IMR-90 (cell line): Measurements from ENCODE around the gene PC. TPM values are rescaled to one million over a fixed set of nuclear protein-coding genes. Genes with fewer than 3 reads are reported as not detected.

ENCODE experiments used
- ATAC-seq: fragments of 200-7000 bp; cut with Tn5 transposase; 2 replicates; pipeline ENCODE4 v1.9.1; 2020; ENCODE audit warnings: low read depth, mild to moderate bottlenecking, moderate library complexity
- BruUV-seq: library from RNA; stranded (reverse); fragments of 400-500 nt; replicated peaks from 2 replicates; lab custom pipeline; 2021; lab: Mats Ljungman, UMichigan
- CTCF ChIA-PET: fragments of 300-600 bp; formaldehyde crosslinking; extraction: SDS; loops from one replicate; lab custom pipeline; 2021; ENCODE audit warnings: antibody characterized with exemption; lab: Yijun Ruan, JAX
- POLR2A ChIA-PET: fragments of 300-600 bp; sonication (Branson Sonifier 250); formaldehyde crosslinking; loops from one replicate; lab custom pipeline; 2022; ENCODE audit warnings: antibody characterized with exemption; ENCODE audit not compliant: unreplicated experiment; lab: Charles Lee
- DNase-seq: peaks from one replicate; pipeline ENCODE4 v3.0.0; 2013
- H2AFZ ChIP-seq: replicated peaks from 2 replicates; pipeline ENCODE3; 2013; ENCODE audit warnings: low read length, mild to moderate bottlenecking; ENCODE audit not compliant: poor library complexity
- H2AK5ac ChIP-seq: 2 replicates; pipeline ENCODE4 v1.6.1; 2013; ENCODE audit warnings: low read depth, low read length, inconsistent platforms
- H2AK9ac ChIP-seq: replicated peaks from 2 replicates; pipeline ENCODE3; 2013; ENCODE audit warnings: mild to moderate bottlenecking, low read depth, low read length, moderate library complexity; ENCODE audit not compliant: poor library complexity
- H2BK120ac ChIP-seq: 2 replicates; pipeline ENCODE4 v1.6.1; 2013; ENCODE audit warnings: low read depth, low read length, inconsistent platforms
- H2BK15ac ChIP-seq: 3 replicates; pipeline ENCODE4 v1.6.1; 2013; ENCODE audit warnings: low read depth, low read length, inconsistent platforms
- H2BK20ac ChIP-seq: 2 replicates; pipeline ENCODE4 v1.6.1; 2013; ENCODE audit warnings: low read depth, mild to moderate bottlenecking, inconsistent platforms, low read length, moderate library complexity
- H2BK5ac ChIP-seq: 2 replicates; pipeline ENCODE4 v1.6.1; 2013; ENCODE audit warnings: mild to moderate bottlenecking, low read depth, low read length, inconsistent platforms; ENCODE audit not compliant: poor library complexity, severe bottlenecking
- H3K14ac ChIP-seq: replicated peaks from 2 replicates; pipeline ENCODE4 v1.6.1; 2013; ENCODE audit warnings: low read depth, low read length, inconsistent platforms
- H3K18ac ChIP-seq: 2 replicates; pipeline ENCODE4 v1.6.1; 2013; ENCODE audit warnings: low read depth, low read length, control low read depth
- H3K23ac ChIP-seq: 2 replicates; pipeline ENCODE4 v1.6.1; 2013; ENCODE audit warnings: low read depth, low read length, inconsistent platforms
- H3K27ac ChIP-seq: 2 replicates; pipeline ENCODE4 v1.5.1; 2013; ENCODE audit warnings: mild to moderate bottlenecking, control low read depth, low read length; ENCODE audit not compliant: insufficient read depth
- H3K27me3 ChIP-seq: 2 replicates; pipeline ENCODE4 v1.6.1; 2013; ENCODE audit warnings: low read length; ENCODE audit not compliant: control insufficient read depth, insufficient read depth
- H3K36me3 ChIP-seq: 2 replicates; pipeline ENCODE4 v1.6.1; 2013; ENCODE audit warnings: low read length, mixed read lengths; ENCODE audit not compliant: control insufficient read depth, insufficient read depth
- H3K4ac ChIP-seq: 2 replicates; pipeline ENCODE4 v1.6.1; 2013; ENCODE audit warnings: low read depth, low read length, inconsistent platforms
- H3K4me1 ChIP-seq: 2 replicates; pipeline ENCODE4 v1.6.1; 2013; ENCODE audit warnings: low read length, mixed read lengths; ENCODE audit not compliant: control insufficient read depth, insufficient read depth
- H3K4me2 ChIP-seq: 2 replicates; pipeline ENCODE4 v1.6.1; 2013; ENCODE audit warnings: low read depth, mild to moderate bottlenecking, control low read depth, low read length, moderate library complexity
- H3K4me3 ChIP-seq: 2 replicates; pipeline ENCODE4 v1.5.1; 2013; ENCODE audit warnings: low read depth, mild to moderate bottlenecking, control low read depth, low read length, moderate library complexity; ENCODE audit not compliant: insufficient read depth
- H3K56ac ChIP-seq: 2 replicates; pipeline ENCODE4 v1.6.1; 2013; ENCODE audit warnings: low read length, inconsistent platforms; ENCODE audit not compliant: insufficient read depth; ENCODE audit errors: extremely low read depth
- H3K79me1 ChIP-seq, 2 experiments: 2 replicates each; pipeline ENCODE4 v1.6.1; 2013; ENCODE audit warnings: low read length in 2 of 2, inconsistent platforms in 1 of 2, low read depth in 1 of 2
- H3K9ac ChIP-seq: 2 replicates; pipeline ENCODE4 v1.6.1; 2013; ENCODE audit warnings: low read depth, low read length, control low read depth
- H3K9me1 ChIP-seq: 2 replicates; pipeline ENCODE4 v1.6.1; 2013; ENCODE audit warnings: low read length, inconsistent platforms; ENCODE audit not compliant: insufficient read depth
- H3K9me3 ChIP-seq: 2 replicates; pipeline ENCODE4 v1.6.1; 2013; ENCODE audit warnings: low read length; ENCODE audit not compliant: control insufficient read depth, insufficient read depth
- H4K20me1 ChIP-seq: 2 replicates; pipeline ENCODE4 v1.6.1; 2013; ENCODE audit warnings: low read length, inconsistent platforms; ENCODE audit not compliant: insufficient read depth
- H4K5ac ChIP-seq: 2 replicates; pipeline ENCODE4 v1.6.1; 2013; ENCODE audit warnings: mild to moderate bottlenecking, low read depth, low read length, control low read depth
- H4K8ac ChIP-seq, 2 experiments: 2 replicates each; pipeline ENCODE4 v1.6.1; 2013; ENCODE audit warnings: low read depth in 2 of 2, low read length in 2 of 2, control low read depth in 1 of 2, inconsistent platforms in 1 of 2
- H4K91ac ChIP-seq: 2 replicates; pipeline ENCODE4 v1.6.1; 2013; ENCODE audit warnings: low read depth, low read length, inconsistent platforms; ENCODE audit not compliant: insufficient read depth
- BHLHE40 ChIP-seq: fragments of 150-350 bp; IDR thresholded peaks from 2 replicates; pipeline ENCODE4 v1.6.1; 2016; ENCODE audit warnings: mild to moderate bottlenecking, low read depth, low read length
- CEBPB ChIP-seq: IDR thresholded peaks from 2 replicates; pipeline ENCODE4 v1.6.1; 2012; ENCODE audit warnings: low read depth, low read length, improper control_type of control experiment
- CHD1 ChIP-seq: IDR thresholded peaks from 2 replicates; pipeline ENCODE4 v1.6.1; 2012; ENCODE audit warnings: low read depth, low read length, improper control_type of control experiment
- CTCF ChIP-seq: conservative IDR thresholded peaks from 2 replicates; pipeline ENCODE4 v1.5.1; 2012; ENCODE audit warnings: mild to moderate bottlenecking, low read depth, low read length, improper control_type of control experiment
- ELK1 ChIP-seq: fragments of 150-350 bp; IDR thresholded peaks from 2 replicates; pipeline ENCODE4 v1.6.1; 2016; ENCODE audit warnings: low read depth, mild to moderate bottlenecking, low read length, moderate library complexity, borderline replicate concordance
- FOS ChIP-seq: fragments of 150-350 bp; IDR thresholded peaks from 2 replicates; pipeline ENCODE4 v1.6.1; 2016; ENCODE audit warnings: low read depth, low read length
- MAFK ChIP-seq: IDR thresholded peaks from 2 replicates; pipeline ENCODE4 v1.6.1; 2012; ENCODE audit warnings: low read depth, low read length, improper control_type of control experiment
- MAZ ChIP-seq: IDR thresholded peaks from 2 replicates; pipeline ENCODE4 v1.6.1; 2012; ENCODE audit warnings: low read depth, mild to moderate bottlenecking, low read length, improper control_type of control experiment, moderate library complexity, borderline replicate concordance
- MXI1 ChIP-seq: IDR thresholded peaks from 2 replicates; pipeline ENCODE4 v1.6.1; 2012; ENCODE audit warnings: low read depth, mild to moderate bottlenecking, low read length, moderate library complexity, borderline replicate concordance
- NFE2L2 ChIP-seq: fragments of 150-350 bp; IDR thresholded peaks from 2 replicates; pipeline ENCODE4 v1.6.1; 2016; ENCODE audit warnings: low read depth, mild to moderate bottlenecking, low read length
- POLR2A ChIP-seq: IDR thresholded peaks from 2 replicates; pipeline ENCODE4 v1.6.1; 2012; ENCODE audit warnings: mild to moderate bottlenecking, low read depth, low read length
- RCOR1 ChIP-seq: IDR thresholded peaks from 2 replicates; pipeline ENCODE4 v1.6.1; 2012; ENCODE audit warnings: mild to moderate bottlenecking, low read length, improper control_type of control experiment; ENCODE audit not compliant: insufficient replicate concordance
- SMC3 ChIP-seq: fragments of 150-350 bp; IDR thresholded peaks from 2 replicates; pipeline ENCODE4 v1.6.1; 2016; ENCODE audit warnings: low read depth, mild to moderate bottlenecking, antibody characterized with exemption, low read length, moderate library complexity
- WGBS, 2 experiments: methylation state at CpG; one replicate each; pipeline versions ENCODE4 v1.1.5 to v1.1.7; 2013; ENCODE audit warnings: missing lambda C conversion rate in 2 of 2; ENCODE audit not compliant: insufficient read length in 1 of 2; ENCODE audit errors: extremely low coverage in 2 of 2; 5-methylcytosine and 5-hydroxymethylcytosine counted together
- dilution Hi-C: fragments of 300-500 bp; cut with HindIII; formaldehyde crosslinking; loops from one replicate; pipeline ENCODE4 v1.14.3; 2018; ENCODE audit warnings: low sequenced_read_pairs; ENCODE audit not compliant: unreplicated experiment
- in situ Hi-C: fragments of 300-500 bp; cut with MboI; formaldehyde crosslinking; loops from 3 replicates; pipeline ENCODE4 v1.14.3; 2019; ENCODE audit warnings: low sequenced_read_pairs, inconsistent platforms, mixed read lengths
- intact Hi-C: fragments of 100-400 bp; cut with micrococcal nuclease; formaldehyde crosslinking; loops from 2 replicates; pipeline ENCODE4 v1.10.0; 2022
- polyA plus RNA-seq, 3 experiments: library from polyadenylated mRNA; depleted of rRNA; stranded (reverse); fragments of >200 nt; gene quantifications; 2 replicates each; pipeline ENCODE4 v1.2.3, GENCODE V29; 2012; ENCODE audit warnings: low replicate concordance in 1 of 3
- total RNA-seq: library from RNA; depleted of rRNA; stranded (reverse); fragments of >200 nt; gene quantifications from 2 replicates; pipeline ENCODE4 v1.2.3, GENCODE V29; 2012
- TF ChIP-seq, protein P1 (sequence below): fragments of 150-350 bp; IDR thresholded peaks from 2 replicates; pipeline ENCODE4 v1.6.1; 2017; ENCODE audit warnings: mild to moderate bottlenecking, antibody characterized with exemption, low read length, low read depth

The PC gene
- total and polyA plus RNA-seq, 2 of the 4 experiments (the other 2 are of a cell fraction): 13.6 to 15.7 TPM

GRCh38 chr11:66886671-66887221 lies 71.4 kb downstream of the PC start:
- Histone ChIP-seq H3K27me3 (no peaks in the 10 kb centered on the region), H3K4ac (peak overlapping the region; percentile 54), H3K4me1 (peaks cover 26% of the 10 kb centered on the region), H4K91ac (peak overlapping the region; percentile 52), H3K9me3 (no peaks in the 10 kb centered on the region), H3K9me1 (peaks cover 7% of the 10 kb centered on the region; the same call in 1 of the 2 replicates), H2AK5ac (peak overlapping the region; percentile 41), H2AFZ (peak overlapping the region; percentile 47), H2AK9ac (peak overlapping the region; percentile 83), H3K4me3 (no peak overlapping the region), H2BK20ac (peak overlapping the region; percentile 50; the same call in 1 of the 2 replicates), H3K4me2 (no peak overlapping the region), H3K27ac (no peak overlapping the region), H3K36me3 (peaks cover 2% of the 10 kb centered on the region; the same call in 1 of the 2 replicates), H2BK5ac (no peak overlapping the region), H3K23ac (peak overlapping the region; percentile 51; the same call in 1 of the 2 replicates), H4K5ac (no peak overlapping the region), H3K9ac (no peak overlapping the region), H3K14ac (peak overlapping the region; percentile 35; the same call in 1 of the 2 replicates), H3K18ac (no peak overlapping the region), H3K79me1 (peaks cover 0 to 20% of the 10 kb centered on the region in 2 experiments; a peak in 1 of 4 replicates), H2BK120ac (peak overlapping the region; percentile 49; the same call in 1 of the 2 replicates), H4K8ac (0 out of 4 replicates have a peak overlapping the region, but pooled peaks of 1 of the 2 experiments have one; percentile 1), H2BK15ac (peak overlapping the region; percentile 56; the same call in 2 of the 3 replicates), H3K56ac (no peak overlapping the region), H4K20me1 (no peaks in the 10 kb centered on the region)
- TF ChIP-seq FOS (no peak), SMC3 (no peak), CTCF (no peak), POLR2A (no peak), CHD1 (no peak), NFE2L2 (no peak), ELK1 (no peak), MXI1 (no peak), MAZ (no peak), BHLHE40 (no peak), RCOR1 (no peak), CEBPB (no peak), MAFK (no peak)
- TF ChIP-seq, protein P1, sequence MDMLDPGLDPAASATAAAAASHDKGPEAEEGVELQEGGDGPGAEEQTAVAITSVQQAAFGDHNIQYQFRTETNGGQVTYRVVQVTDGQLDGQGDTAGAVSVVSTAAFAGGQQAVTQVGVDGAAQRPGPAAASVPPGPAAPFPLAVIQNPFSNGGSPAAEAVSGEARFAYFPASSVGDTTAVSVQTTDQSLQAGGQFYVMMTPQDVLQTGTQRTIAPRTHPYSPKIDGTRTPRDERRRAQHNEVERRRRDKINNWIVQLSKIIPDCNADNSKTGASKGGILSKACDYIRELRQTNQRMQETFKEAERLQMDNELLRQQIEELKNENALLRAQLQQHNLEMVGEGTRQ: no peak
- dilution Hi-C loops: no loop called here
- in situ Hi-C loops: no loop called here
- WGBS, 2 experiments: 84% methylated on average over 7 of the region's 15 CpGs; no CpG with 5 or more reads in 1 of the 2 experiments
- intact Hi-C loops: no loop called here
- no TSS peak for BruUV-seq
- POLR2A ChIA-PET: no interaction called here
- CTCF ChIA-PET: interaction anchor here (1.0 kb wide), 1 partner anchor 89 kb away, joined by 3 read pairs; no protein-coding TSS in a partner anchor
- DNase-seq (peak; percentile 18), ATAC-seq (no peak)
